Keratinocyte (primary cell): Measurements from ENCODE around the gene IL21R. TPM values are rescaled to one million over a fixed set of nuclear protein-coding genes. Genes with fewer than 3 reads are reported as not detected.

Source experiments
- DNase-seq: peaks from one replicate; pipeline ENCODE4 v3.0.0-alpha.2; 2011; ENCODE audit warnings: low read depth, missing footprints, low spot score
- FAIRE-seq: peaks from 2 replicates; lab custom pipeline; 2011; peaks lifted over from hg19 to GRCh38; lab: Jason Lieb, UNC
- H2AFZ ChIP-seq: 2 replicates; pipeline ENCODE4 v1.6.0; 2012; ENCODE audit warnings: low read length, control low read depth, inconsistent platforms; ENCODE audit not compliant: control insufficient read depth
- H3K27ac ChIP-seq: 2 replicates; pipeline ENCODE4 v1.5.1; 2011; ENCODE audit warnings: low read length; ENCODE audit not compliant: control insufficient read depth, insufficient read depth
- H3K27me3 ChIP-seq: 3 replicates; pipeline ENCODE4 v1.6.0; 2011; ENCODE audit warnings: low read length; ENCODE audit not compliant: control insufficient read depth, insufficient read depth; ENCODE audit errors: extremely low read depth
- H3K36me3 ChIP-seq, 2 experiments: 2 replicates in 1 of 2; 3 replicates in 1 of 2; pipeline ENCODE4 v1.5.1; 2011; ENCODE audit warnings: low read length in 2 of 2, mild to moderate bottlenecking in 1 of 2; ENCODE audit not compliant: control insufficient read depth in 2 of 2, insufficient read depth in 2 of 2; ENCODE audit errors: extremely low read depth in 1 of 2
- H3K4me1 ChIP-seq: 3 replicates; pipeline ENCODE4 v1.5.1; 2011; ENCODE audit warnings: low read length; ENCODE audit not compliant: control insufficient read depth, insufficient read depth; ENCODE audit errors: extremely low read depth
- H3K4me2 ChIP-seq: 3 replicates; pipeline ENCODE4 v1.6.0; 2011; ENCODE audit warnings: low read depth, low read length; ENCODE audit not compliant: control insufficient read depth, insufficient read depth; ENCODE audit errors: extremely low read depth
- H3K4me3 ChIP-seq, 3 experiments: fragments of 200-600 bp in 1 of 3; sonication (generic) in 1 of 3; 2 replicates in 2 of 3; 3 replicates in 1 of 3; pipeline ENCODE4 v1.5.1; 2011 to 2016; ENCODE audit warnings: low read length in 3 of 3, mild to moderate bottlenecking in 3 of 3, control low read depth in 2 of 3, inconsistent platforms in 1 of 3, low read depth in 1 of 3, mixed read lengths in 1 of 3, mixed run types in 1 of 3, moderate library complexity in 1 of 3; ENCODE audit not compliant: control insufficient read depth in 2 of 3, insufficient read depth in 2 of 3; ENCODE audit errors: extremely low read depth in 1 of 3
- H3K79me2 ChIP-seq: 2 replicates; pipeline ENCODE4 v1.6.0; 2012; ENCODE audit warnings: low read length; ENCODE audit not compliant: control insufficient read depth, insufficient read depth
- H3K9ac ChIP-seq: 3 replicates; pipeline ENCODE4 v1.6.0; 2011; ENCODE audit warnings: low read length; ENCODE audit not compliant: control insufficient read depth, insufficient read depth; ENCODE audit errors: extremely low read depth
- H3K9me1 ChIP-seq: 3 replicates; pipeline ENCODE4 v1.6.0; 2011; ENCODE audit warnings: low read length; ENCODE audit not compliant: control insufficient read depth, insufficient read depth; ENCODE audit errors: extremely low read depth
- H3K9me3 ChIP-seq: 2 replicates; pipeline ENCODE4 v1.5.1; 2012; ENCODE audit warnings: low read depth, low read length; ENCODE audit not compliant: control insufficient read depth
- H4K20me1 ChIP-seq: 3 replicates; pipeline ENCODE4 v1.6.0; 2011; ENCODE audit warnings: low read length; ENCODE audit not compliant: control insufficient read depth, insufficient read depth; ENCODE audit errors: extremely low read depth
- EZH2 ChIP-seq: IDR thresholded peaks from one replicate; pipeline ENCODE4 v1.6.1; 2012; ENCODE audit warnings: inconsistent platforms, mild to moderate bottlenecking, low read length, moderate library complexity
- dilution Hi-C: fragments of 300-500 bp; cut with MboI; formaldehyde crosslinking; loops from one replicate; pipeline ENCODE4 v1.7.0; 2020; ENCODE audit warnings: low sequenced_read_pairs; ENCODE audit not compliant: extremely low pct_ligation_motif_present
- polyA plus RNA-seq, 5 experiments: library from polyadenylated mRNA; depleted of rRNA in 3 of 5; stranded (reverse) in 3 of 5; stranded (forward) in 1 of 5; unstranded in 1 of 5; fragments of >200 nt; gene quantifications; 1 replicate in 1 of 5; 2 replicates in 3 of 5; 3 replicates in 1 of 5; pipeline versions ENCODE4 v1.2.1 to v1.2.3, GENCODE V29; 2011 to 2012; ENCODE audit warnings: missing spikeins in 2 of 5, low read depth in 1 of 5, low replicate concordance in 1 of 5
- TF ChIP-seq, protein P1 (sequence below), 3 experiments: IDR thresholded peaks in 1 of 3; conservative IDR thresholded peaks in 1 of 3; optimal IDR thresholded peaks in 1 of 3; 2 replicates in 2 of 3; 3 replicates in 1 of 3; pipeline versions ENCODE3 to v1.5.1; 2011; ENCODE audit warnings: low read length in 3 of 3, mild to moderate bottlenecking in 3 of 3, moderate library complexity in 2 of 3, control low read depth in 1 of 3, inconsistent platforms in 1 of 3; ENCODE audit not compliant: insufficient read depth in 2 of 3; ENCODE audit errors: extremely low read depth in 1 of 3

Gene IL21R
- polyA plus RNA-seq, 1 donor (not counting 4 experiments of a cell fraction or from before 2014, with no cell fraction given) = 0.12 TPM

DNA sequence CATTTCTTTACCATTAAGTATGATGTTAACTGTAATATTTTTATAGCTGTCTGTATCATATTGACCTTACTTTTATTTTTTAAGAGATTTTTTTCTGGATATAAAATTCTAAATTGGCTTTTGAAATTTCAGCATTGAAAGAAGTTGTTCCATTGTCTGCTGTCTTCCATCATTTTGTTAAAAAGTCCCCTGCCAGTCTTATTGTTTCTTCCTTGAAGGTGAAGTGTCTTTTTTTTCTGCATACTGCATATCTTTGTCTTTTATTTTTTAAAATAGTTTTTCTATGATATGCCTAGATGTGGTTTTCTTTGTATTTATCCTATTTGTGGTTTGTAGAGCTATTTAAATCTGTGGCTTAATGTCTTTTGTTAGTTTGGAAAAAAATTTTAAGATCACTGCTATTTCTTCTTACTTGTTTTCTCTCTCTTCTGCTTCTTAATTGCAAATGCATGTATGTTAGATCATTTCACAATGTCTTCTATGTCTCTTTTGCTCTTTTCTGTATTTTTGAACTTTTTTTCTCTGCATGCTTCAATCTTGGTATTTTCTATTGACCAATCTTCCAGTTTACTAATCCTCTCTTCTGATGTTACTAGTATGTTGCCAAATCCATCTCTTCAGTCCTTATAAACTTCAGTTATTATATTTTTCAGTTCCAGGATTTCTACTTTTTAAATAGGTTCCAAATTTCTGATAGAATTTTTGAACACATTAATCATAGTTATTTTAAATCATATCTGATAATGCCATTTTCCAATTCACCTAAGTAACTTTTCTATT is 20.2 kb downstream of the IL21R start:
- no peaks in the 10 kb centered on the region for H4K20me1 ChIP-seq
- dilution Hi-C loops = no loop called here

DNA sequence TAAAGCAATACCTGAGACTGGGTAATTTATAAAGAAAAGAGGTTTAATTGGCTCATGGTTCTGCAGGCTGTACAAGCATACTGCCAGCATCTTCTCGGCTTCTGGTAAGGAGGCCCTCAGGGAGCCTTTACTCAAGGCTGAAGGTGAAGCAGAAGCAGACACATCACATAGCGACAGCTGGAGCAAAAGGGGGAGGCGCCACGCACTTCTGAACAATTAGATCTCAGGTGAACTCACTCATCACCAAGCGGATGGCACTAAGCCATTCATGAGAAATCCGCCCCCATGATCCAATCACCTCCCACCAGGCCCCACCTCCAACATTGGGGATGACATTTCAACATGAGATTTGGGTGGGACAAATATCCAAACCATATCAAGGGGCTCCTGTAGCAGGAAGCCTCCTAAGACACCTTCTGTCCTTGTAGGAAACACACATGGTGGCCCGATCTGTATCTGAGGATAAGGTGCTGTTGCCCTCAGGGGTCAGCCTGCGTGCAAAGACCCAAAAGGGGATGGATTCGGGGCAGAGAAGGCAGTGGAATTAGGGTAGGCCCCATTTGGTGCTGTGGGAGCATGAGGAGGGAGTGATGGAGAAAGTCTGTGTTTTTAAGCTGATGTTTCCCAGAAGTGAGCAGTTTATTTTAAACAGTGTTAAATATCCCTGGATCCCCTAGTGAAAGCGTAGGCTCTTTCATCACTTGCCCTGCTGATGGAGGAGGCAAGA is 23.0 kb downstream of the IL21R start:
- Histone ChIP-seq H3K4me2 (no peak overlapping the region), H3K9me1 (no peaks in the 10 kb centered on the region), H4K20me1 (no peaks in the 10 kb centered on the region), H3K4me1 (peaks cover 8% of the 10 kb centered on the region), H3K27ac (no peak overlapping the region), H2AFZ (no peak overlapping the region), H3K4me3 (no peak overlapping the region), H3K9ac (no peak overlapping the region), H3K9me3 (peaks cover 2% of the 10 kb centered on the region), H3K79me2 (no peaks in the 10 kb centered on the region), H3K36me3 (no peaks in the 10 kb centered on the region), H3K27me3 (no peaks in the 10 kb centered on the region)
- TF ChIP-seq EZH2 = no peak
- TF ChIP-seq, protein P1, sequence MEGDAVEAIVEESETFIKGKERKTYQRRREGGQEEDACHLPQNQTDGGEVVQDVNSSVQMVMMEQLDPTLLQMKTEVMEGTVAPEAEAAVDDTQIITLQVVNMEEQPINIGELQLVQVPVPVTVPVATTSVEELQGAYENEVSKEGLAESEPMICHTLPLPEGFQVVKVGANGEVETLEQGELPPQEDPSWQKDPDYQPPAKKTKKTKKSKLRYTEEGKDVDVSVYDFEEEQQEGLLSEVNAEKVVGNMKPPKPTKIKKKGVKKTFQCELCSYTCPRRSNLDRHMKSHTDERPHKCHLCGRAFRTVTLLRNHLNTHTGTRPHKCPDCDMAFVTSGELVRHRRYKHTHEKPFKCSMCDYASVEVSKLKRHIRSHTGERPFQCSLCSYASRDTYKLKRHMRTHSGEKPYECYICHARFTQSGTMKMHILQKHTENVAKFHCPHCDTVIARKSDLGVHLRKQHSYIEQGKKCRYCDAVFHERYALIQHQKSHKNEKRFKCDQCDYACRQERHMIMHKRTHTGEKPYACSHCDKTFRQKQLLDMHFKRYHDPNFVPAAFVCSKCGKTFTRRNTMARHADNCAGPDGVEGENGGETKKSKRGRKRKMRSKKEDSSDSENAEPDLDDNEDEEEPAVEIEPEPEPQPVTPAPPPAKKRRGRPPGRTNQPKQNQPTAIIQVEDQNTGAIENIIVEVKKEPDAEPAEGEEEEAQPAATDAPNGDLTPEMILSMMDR (optimal IDR thresholded peaks at IDR 0.05 in 1 of 3, IDR thresholded peaks at IDR 0.05 in 1 of 3, conservative IDR thresholded peaks at IDR 0.05 in 1 of 3; ENCODE audit: extremely low read depth in 1 of 3, insufficient read depth in 2 of 3, low read length in 3 of 3) = no peak
- no peak for DNase-seq
- no peak for FAIRE-seq
- dilution Hi-C loops = no loop called here

More for the DNA sequence above, 20.2 kb downstream of the IL21R start:
- DNase-seq = no peak
- peaks cover 2% of the 10 kb centered on the region for H3K9me3 ChIP-seq
- H3K9me1 ChIP-seq = no peaks in the 10 kb centered on the region
- H3K27me3 ChIP-seq = no peaks in the 10 kb centered on the region
- no peak overlapping the region for H3K27ac ChIP-seq
- H3K4me3 ChIP-seq = no peak overlapping the region
- H3K9ac ChIP-seq = no peak overlapping the region
- no peak for TF ChIP-seq EZH2
- TF ChIP-seq, protein P1 (optimal IDR thresholded peaks at IDR 0.05 in 1 of 3, IDR thresholded peaks at IDR 0.05 in 1 of 3, conservative IDR thresholded peaks at IDR 0.05 in 1 of 3; ENCODE audit: extremely low read depth in 1 of 3, insufficient read depth in 2 of 3, low read length in 3 of 3) = no peak
- no peak overlapping the region for H3K4me2 ChIP-seq
- H3K4me1 ChIP-seq = peaks cover 8% of the 10 kb centered on the region
- no peaks in the 10 kb centered on the region for H3K36me3 ChIP-seq
- FAIRE-seq = no peak
- H2AFZ ChIP-seq = no peak overlapping the region
- no peaks in the 10 kb centered on the region for H3K79me2 ChIP-seq
